Mesothelial cell of epicardium (in vitro differentiated cells): ENCODE data around the gene ANKRD18B. TPM values are rescaled to one million over a fixed set of nuclear protein-coding genes. Genes with fewer than 3 reads are reported as not detected.
"Not testable (repeated sequence)": the region's sequence is repeated elsewhere in the genome, so short reads cannot be mapped to it uniquely, and the experiment has no call there.

Experiments used
- DNase-seq, 2 experiments: peaks; one replicate each; pipeline ENCODE4 v3.0.0; 2021; ENCODE audit warnings: low spot score in 2 of 2; ENCODE audit not compliant: unreplicated experiment in 2 of 2
- H3K27ac Mint-ChIP-seq: 2 replicates; pipeline ENCODE4 v1.8.0; 2021; ENCODE audit warnings: mixed read lengths
- H3K27me3 Mint-ChIP-seq: 2 replicates; pipeline ENCODE4 v1.8.0; 2021; ENCODE audit warnings: low read depth, mixed read lengths
- H3K36me3 Mint-ChIP-seq: 2 replicates; pipeline ENCODE4 v1.8.0; 2021; ENCODE audit warnings: mixed read lengths
- H3K4me1 Mint-ChIP-seq: 2 replicates; pipeline ENCODE4 v1.8.0; 2021; ENCODE audit warnings: mixed read lengths
- H3K4me3 Mint-ChIP-seq: 2 replicates; pipeline ENCODE4 v1.8.0; 2021; ENCODE audit warnings: mild to moderate bottlenecking, moderate library complexity, mixed read lengths
- H3K9me3 Mint-ChIP-seq: 2 replicates; pipeline ENCODE4 v1.8.0; 2021; ENCODE audit warnings: mixed read lengths
- CTCF ChIP-seq: fragments of 200-600 bp; sonication (generic); IDR thresholded peaks from one replicate; pipeline ENCODE4 v1.5.0; 2021; ENCODE audit warnings: antibody characterized with exemption; ENCODE audit not compliant: unreplicated experiment
- total RNA-seq: library from RNA; stranded (reverse); gene quantifications from 3 replicates; pipeline ENCODE4 v1.2.1, GENCODE V29; 2021

Gene ANKRD18B
- total RNA-seq, 1 donor from 2014 or later = 1.6 TPM

GRCh38 chr9:33489066-33489465 is 35.0 kb upstream of the ANKRD18B start:
- Mint-ChIP-seq H3K36me3 (no peaks in the 10 kb centered on the region), H3K27me3 (no peaks in the 10 kb centered on the region), H3K9me3 (no peaks in the 10 kb centered on the region), H3K27ac (no peak overlapping the region), H3K4me1 (no peaks in the 10 kb centered on the region), H3K4me3 (no peak overlapping the region)
- TF ChIP-seq CTCF = no peak
- DNase-seq = no peak

GRCh38 chr9:33493819-33494218 is 30.2 kb upstream of the ANKRD18B start:
- not testable (repeated sequence) for H3K27ac Mint-ChIP-seq, H3K9me3 Mint-ChIP-seq, H3K27me3 Mint-ChIP-seq, H3K36me3 Mint-ChIP-seq, DNase-seq, H3K4me3 Mint-ChIP-seq, H3K4me1 Mint-ChIP-seq

GRCh38 chr9:33498387-33498786 is 25.7 kb upstream of the ANKRD18B start:
- no peak for DNase-seq
- Mint-ChIP-seq H3K4me1 (no peaks in the 10 kb centered on the region), H3K36me3 (no peaks in the 10 kb centered on the region), H3K9me3 (no peaks in the 10 kb centered on the region), H3K4me3 (no peak overlapping the region), H3K27ac (no peak overlapping the region), H3K27me3 (no peaks in the 10 kb centered on the region)
- peak; percentile 28 for TF ChIP-seq CTCF

- peak overlapping the region; percentile 87 for H3K27ac Mint-ChIP-seq
- DNase-seq = no peak
- no peaks in the 10 kb centered on the region for H3K36me3 Mint-ChIP-seq
- no peak overlapping the region for H3K4me3 Mint-ChIP-seq
- H3K27me3 Mint-ChIP-seq = no peaks in the 10 kb centered on the region
- H3K9me3 Mint-ChIP-seq = no peaks in the 10 kb centered on the region
- no peak for TF ChIP-seq CTCF
- peaks cover 18% of the 10 kb centered on the region for H3K4me1 Mint-ChIP-seq
These were observed 17.3 kb upstream of the ANKRD18B start for GRCh38 chr9:33506626-33507370.

GRCh38 chr9:33510262-33511183 is 13.5 kb upstream of the ANKRD18B start:
- Mint-ChIP-seq H3K9me3 (peaks cover 19% of the 10 kb centered on the region), H3K4me1 (peaks cover 18% of the 10 kb centered on the region), H3K4me3 (peak overlapping the region; percentile 95), H3K36me3 (no peaks in the 10 kb centered on the region), H3K27me3 (no peaks in the 10 kb centered on the region), H3K27ac (peak overlapping the region; percentile 100)
- TF ChIP-seq CTCF = no peak
- peak; percentile 28 to 65 for DNase-seq

GRCh38 chr9:33511184-33511517 is 12.9 kb upstream of the ANKRD18B start:
- not testable (repeated sequence) for H3K36me3 Mint-ChIP-seq, H3K27me3 Mint-ChIP-seq, DNase-seq
- peak overlapping the region; percentile 95 for H3K4me3 Mint-ChIP-seq
- H3K27ac Mint-ChIP-seq = peak overlapping the region; percentile 100
- H3K4me1 Mint-ChIP-seq = peaks cover 16% of the 10 kb centered on the region
- H3K9me3 Mint-ChIP-seq = peaks cover 23% of the 10 kb centered on the region

GRCh38 chr9:33512535-33512934 is 11.5 kb upstream of the ANKRD18B start:
- H3K4me3 Mint-ChIP-seq, H3K36me3 Mint-ChIP-seq, H3K27ac Mint-ChIP-seq, H3K27me3 Mint-ChIP-seq, H3K4me1 Mint-ChIP-seq, DNase-seq: not testable (repeated sequence)
- H3K9me3 Mint-ChIP-seq = peaks cover 23% of the 10 kb centered on the region

GRCh38 chr9:33515342-33515995 is 8.6 kb upstream of the ANKRD18B start:
- H3K36me3 Mint-ChIP-seq, H3K27me3 Mint-ChIP-seq, H3K4me3 Mint-ChIP-seq, H3K27ac Mint-ChIP-seq, H3K4me1 Mint-ChIP-seq, DNase-seq: not testable (repeated sequence)
- H3K9me3 Mint-ChIP-seq = peaks cover 23% of the 10 kb centered on the region

- H3K4me1 Mint-ChIP-seq, H3K27me3 Mint-ChIP-seq, DNase-seq, H3K36me3 Mint-ChIP-seq, H3K27ac Mint-ChIP-seq, H3K4me3 Mint-ChIP-seq: not testable (repeated sequence)
- peaks cover 23% of the 10 kb centered on the region for H3K9me3 Mint-ChIP-seq
These were observed 7.7 kb upstream of the ANKRD18B start for GRCh38 chr9:33516397-33516796.
